OCI-LY1 (cell line): ENCODE data around the gene PDS5B.

Source experiments
- CTCF ChIP-seq: fragments of 200-600 bp; sonication (generic), shearing (Covaris generic); IDR thresholded peaks from 2 replicates; pipeline ENCODE4 v1.5.1; 2017; ENCODE audit warnings: mild to moderate bottlenecking, antibody characterized with exemption, low read length, moderate library complexity, mixed read lengths
- EZH2 ChIP-seq: fragments of 200-600 bp; sonication (generic), shearing (Covaris generic); IDR thresholded peaks from 2 replicates; pipeline ENCODE4 v1.8.0; 2017; ENCODE audit warnings: borderline replicate concordance, mixed run types, mild to moderate bottlenecking, antibody characterized with exemption, low read length, moderate library complexity, mixed read lengths

- TF ChIP-seq CTCF (no peak), EZH2 (no peak)
These were observed 166.8 kb downstream of the PDS5B start for GRCh38 chr13:32752997-32753606.
